NCI-H2227 treated with DMSO at 0.1 percent for 48 hours (cell line): ENCODE measurements around the gene CACUL1.
"Not testable (repeated sequence)": the region's sequence is repeated elsewhere in the genome, so short reads cannot be mapped to it uniquely, and the experiment has no call there.

Source experiments
- DNase-seq: peaks from one replicate; lab custom pipeline; 2025; lab: John Stamatoyannopoulos, UW

Gene CACUL1

DNA sequence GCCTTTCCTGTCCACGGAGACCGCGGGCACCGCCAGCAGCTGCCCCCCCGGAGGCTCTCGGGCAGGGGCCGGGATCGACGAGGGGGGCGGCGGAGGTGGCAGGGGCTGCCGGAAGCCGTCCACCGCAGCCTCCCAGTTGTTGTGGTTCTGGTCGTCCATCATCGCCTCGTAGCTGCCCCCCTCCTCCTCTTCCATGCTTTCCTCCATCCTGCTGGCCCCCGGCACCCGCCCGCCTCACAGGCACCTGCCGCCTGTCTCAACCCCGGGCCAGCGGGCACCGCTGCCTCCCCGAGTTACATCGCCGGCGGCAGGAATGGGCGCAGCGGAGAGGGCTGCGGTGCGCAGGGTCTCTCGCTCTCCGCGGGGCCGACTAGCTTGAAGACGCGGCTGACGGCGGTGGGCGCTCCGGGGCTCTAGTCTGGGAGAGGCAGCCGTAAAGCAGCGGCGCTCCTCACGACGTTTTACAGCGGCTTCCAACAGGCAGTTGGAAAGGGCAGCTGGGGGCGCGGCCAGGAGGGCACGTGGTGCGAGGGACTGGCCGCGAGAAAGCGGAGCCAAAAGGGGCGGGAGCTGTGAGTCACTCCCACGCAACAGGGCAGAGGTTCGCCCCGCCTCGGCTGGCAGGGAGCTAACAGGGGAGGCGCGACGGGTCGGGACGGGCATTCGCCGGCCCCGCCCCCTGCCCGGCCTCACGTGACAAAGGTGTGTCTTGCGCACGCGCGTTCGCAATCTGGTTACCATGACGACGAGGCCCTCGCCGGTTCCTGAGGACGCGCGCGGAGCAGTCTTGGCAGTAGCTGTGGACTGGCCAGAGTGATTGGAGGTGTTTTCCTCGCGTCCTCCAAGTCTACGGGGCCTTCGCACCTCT, at the start of gene CACUL1:
CACUL1 (minus strand) TSS at position 415 of the 868 bp plus-strand sequence; CDS start at position 207, 208 bp downstream.
- DNase-seq = peak; percentile 95

DNA sequence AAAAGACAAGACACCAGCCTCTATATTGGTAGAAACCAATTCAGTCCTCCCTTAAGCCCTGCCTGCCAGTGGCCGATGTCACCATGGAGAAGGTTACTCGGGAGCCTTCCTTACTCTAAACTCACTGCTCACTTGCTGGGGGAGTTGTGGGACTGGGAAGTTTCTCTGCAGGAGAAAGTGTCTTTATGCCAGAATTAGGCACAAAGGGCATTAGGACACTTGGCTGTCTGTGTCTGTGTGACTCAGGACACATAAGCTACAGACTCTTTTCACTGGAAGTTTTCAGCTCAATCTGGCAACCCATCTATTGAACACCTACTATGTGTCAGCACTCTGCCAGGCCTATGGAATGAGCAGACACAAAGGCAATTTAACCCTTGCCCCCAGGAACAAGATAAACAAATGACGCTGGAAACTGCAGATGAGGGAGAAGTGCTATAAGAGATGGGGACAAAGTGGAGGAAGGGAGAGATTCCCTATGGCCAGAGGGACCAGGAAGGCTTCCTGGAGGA, 49.5 kb upstream of the CACUL1 start:
- DNase-seq = no peak

DNA sequence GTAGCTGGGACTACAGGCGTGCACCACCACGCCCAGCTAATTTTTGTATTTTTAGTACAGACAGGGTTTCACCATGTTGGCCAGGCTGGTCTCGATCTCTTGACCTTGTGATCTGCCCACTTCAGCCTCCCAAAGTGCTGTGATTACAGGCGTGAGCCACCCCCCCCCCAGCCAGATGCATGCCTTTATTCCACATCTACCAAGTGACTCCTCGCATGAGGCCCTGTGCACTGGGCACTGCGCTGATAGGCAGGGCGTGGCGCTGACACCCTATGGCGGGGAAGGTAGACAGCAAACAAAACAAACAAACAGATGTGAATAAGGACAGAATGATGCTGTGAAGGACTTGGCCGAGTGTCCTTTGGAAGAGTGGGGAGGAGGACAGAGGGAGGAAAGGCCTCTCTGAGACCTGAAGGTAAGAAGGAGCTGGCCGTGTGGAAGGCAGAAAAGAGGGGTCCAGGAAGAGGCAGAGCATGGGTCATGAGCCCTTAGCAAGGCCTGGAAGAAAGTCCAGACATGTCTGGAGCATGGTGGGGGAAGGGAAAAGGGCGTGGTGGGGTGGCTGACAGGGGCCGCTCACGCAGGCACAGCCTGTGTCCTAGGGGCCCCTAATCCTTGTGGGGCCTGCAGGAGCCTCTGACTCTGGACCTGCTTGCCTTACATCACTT, 47.5 kb upstream of the CACUL1 start:
- no peak for DNase-seq

DNA sequence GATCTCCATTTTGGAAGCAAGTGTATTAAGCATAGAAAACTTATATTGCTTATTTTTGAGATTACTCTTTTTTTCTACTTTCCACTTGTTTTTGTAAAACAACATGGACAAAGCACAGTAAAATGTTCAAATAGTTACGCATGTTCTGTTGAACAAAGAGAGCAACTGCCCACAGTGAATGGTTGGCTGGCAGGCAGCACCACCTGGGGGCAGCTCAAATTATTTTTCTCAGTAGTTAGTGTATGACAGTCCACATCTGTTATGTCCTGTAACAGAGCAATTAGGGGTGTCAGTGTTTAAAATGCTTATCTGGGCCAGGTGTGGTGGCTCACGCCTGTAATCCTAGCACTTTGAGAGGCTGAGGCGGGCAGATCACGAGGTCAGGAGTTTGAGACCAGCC, 46.1 kb upstream of the CACUL1 start:
- no peak for DNase-seq

DNA sequence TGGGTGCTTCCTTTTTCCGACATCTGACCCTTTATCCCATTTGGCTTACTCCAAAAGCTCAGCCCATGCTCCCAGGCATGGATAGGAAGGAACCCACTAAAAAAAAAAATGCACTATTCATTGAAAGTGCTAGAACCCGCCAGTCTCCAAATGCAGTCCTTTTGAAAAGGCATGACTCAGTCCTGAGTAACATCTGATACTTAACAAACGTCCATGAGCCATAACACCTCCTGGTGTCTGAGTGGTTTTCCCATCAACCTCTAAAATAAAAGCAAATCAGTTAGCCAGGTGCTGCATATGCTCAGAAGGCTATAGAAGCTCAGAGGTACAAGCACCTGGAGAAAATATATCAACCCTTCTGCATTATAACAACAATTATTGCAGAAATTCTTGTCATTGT, 45.0 kb upstream of the CACUL1 start:
- no peak for DNase-seq

DNA sequence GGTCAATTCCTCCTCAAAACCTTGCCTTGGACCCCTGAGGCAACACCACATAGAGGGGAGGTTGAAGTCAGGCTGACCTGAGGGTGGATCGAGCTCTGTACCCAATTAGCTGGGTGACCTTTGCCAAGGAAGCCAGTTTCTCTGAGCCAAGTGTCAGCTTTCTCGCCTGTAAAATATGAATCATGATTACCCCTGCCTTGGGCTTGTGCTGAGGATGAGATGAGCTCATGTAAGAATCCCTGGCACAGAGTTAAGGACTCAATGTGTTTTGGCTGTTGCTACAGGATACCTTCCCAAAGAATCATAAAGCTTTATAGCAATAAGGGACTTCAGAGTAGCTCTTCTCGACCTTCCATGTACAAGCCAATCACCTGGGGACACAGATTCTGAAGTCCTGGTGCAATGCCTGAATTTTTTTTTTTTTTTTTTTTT, 43.5 kb upstream of the CACUL1 start:
- no peak for DNase-seq

DNA sequence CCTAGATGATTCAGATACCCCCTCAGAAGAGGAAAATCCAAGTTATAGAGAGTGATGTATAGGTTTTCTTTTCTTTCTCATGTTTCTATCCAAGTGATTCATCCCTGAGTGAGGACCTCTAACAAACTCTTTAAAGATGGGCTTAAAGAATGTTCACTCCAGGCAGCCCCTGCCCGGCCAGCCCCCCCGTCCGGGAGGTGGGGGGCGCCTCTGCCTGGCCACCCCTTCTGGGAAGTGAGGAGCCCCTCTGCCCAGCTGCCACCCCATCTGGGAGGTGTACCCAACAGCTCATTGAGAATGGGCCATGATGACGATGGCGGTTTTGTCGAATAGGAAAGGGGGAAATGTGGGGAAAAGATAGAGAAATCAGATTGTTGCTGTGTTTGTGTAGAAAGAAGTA, 40.2 kb upstream of the CACUL1 start:
- DNase-seq = not testable (repeated sequence)

DNA sequence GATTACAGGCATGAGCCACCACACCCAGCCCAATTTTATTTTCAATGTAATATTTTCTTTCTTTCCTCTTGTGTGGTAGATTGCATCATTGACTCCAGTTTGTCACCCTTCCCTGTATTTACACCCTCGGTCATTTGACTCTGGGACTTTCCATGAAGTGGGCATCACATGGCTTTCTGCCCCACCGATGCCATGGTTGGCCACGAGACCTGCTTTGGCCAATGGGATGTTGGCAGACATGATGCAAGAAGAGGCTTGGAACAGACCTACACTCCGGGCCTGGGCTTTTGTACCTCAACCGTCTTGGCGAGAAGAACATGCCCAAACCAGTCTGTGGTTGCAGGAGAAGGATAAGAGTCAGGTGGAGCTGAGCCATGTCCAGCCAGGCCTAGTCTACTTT, 38.8 kb upstream of the CACUL1 start:
- no peak for DNase-seq

DNA sequence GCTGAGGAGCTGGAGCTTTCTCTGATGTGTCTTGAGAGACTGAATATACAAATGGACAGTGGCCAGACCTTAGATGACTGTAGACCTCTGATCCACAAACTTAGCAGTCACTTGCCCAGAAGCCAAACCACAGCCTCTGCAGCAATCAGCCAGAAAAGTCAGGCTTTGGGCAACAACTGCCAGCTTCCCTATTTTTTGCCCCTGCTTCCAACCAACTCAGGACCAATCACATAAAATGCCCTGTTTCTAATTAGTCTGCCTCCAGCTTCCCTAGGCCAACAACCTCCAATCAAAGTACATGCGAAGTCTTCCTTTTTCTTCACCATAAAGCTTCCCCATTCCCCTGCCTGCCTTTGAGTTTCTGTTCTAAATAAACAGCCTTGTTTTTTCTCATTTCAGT, 37.8 kb upstream of the CACUL1 start:
- no peak for DNase-seq

DNA sequence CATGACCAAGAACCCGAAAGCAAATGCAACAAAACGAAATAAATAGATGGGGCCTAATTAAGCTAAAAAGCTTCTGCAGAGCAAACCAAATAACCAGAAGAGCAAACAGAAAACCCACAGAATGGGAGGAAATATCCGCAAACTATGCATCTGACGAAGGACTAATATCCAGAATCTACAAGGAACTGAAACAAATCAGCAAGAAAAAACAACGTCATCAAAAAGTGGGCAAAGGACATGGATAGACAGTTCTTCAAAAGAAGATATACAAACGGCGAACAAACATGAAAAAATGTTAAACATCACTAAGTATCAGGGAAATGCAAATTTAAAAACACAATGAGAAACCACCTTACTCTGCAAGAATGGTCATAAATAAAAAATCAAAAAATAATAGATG, 35.3 kb upstream of the CACUL1 start:
- no peak for DNase-seq

DNA sequence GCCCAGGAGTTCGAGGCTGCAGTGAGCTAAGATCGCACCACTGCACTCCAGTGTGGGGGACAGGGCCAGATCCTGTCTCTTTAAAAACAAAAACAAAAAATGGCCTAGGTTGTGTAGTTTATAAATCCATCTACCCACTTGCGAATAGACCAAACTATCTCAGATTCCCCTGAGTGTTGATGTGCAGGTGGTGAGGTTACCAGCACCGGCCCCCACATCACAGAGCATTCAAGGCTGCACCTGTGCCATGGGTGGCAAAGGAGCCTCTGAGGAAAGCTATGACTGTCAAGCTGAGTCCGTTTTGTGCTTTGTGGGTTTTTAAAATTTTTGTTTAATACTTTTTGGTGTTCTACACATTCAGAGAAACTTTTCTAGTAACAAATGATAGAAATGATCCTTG, 30.8 kb upstream of the CACUL1 start:
- no peak for DNase-seq

DNA sequence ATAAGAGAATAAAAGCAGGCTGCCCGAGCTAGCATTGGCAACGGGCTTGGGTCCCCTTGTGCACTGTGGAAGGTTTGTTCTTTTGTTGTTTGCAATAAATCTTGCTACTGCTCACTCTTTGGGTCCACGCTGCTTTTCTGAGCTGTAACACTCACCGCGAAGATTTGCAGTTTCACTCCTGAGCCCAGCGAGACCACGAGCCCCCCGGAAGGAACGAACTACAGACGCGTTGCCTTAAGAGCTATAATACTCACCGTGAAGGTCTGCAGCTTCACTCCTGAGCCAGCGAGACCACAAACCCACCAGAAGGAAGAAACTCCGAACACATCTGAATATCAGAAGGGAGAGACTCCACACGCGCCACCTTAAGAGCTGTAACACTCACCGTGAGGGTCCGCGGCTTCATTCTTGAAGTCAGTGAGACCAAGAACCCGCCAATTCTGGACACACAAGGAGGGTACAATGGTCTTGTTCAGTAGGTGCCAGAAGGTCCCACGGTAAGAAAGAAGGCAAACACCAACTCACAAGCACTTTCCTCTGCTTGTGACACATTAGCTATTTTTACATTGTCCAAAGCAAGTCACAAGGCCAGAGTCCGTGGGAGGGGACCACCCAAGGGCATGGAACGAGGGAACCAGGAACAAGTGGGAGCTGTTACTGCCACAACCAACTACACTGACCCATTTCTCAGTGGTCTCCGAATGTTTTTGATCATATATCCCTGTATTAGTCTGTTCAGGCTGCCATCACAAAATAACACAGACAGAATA, 29.2 kb upstream of the CACUL1 start:
- no peak for DNase-seq

DNA sequence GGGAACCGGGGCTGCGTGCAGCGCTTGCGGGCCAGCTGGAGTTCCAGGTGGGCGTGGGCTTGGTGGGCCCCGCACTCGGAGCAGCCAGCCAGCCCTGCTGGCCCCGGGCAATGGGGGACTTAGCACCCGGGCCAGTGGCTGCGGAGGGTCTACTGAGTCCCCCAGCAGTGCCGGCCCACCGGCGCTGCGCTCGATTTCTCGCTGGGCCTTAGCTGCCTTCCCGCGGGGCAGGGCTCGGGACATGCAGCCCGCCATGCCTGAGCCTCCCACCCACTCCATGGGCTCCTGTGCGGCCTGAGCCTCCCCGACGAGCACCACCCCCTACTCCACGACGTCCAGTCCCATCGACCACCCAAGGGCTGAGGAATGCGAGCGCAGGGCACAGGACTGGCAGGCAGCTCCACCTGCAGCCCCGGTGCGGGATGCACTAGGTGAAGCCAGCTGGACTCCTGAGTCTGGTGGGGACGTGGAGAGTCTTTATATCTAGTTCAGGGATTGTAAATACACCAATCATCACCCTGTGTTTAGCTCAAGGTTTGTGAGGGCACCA, 28.2 kb upstream of the CACUL1 start:
- not testable (repeated sequence) for DNase-seq

DNA sequence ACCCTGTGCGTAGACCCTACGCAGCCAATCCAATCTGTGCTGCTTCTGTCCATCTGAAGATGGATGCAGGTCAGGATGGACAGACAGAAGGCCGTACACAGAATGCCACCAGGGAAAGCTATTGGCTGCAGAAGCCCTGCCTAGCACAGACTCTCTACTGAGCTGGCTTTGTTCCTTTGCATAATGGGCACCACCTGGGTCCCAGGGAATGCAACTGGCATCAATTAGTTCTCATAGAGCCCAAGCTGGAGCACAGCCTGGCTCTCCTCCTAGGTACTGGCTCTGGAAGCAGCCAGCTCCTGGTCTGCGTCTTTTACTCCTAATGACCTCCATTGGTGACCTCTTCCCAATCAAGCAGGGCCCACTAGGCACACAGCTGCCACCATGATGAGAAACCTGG, 26.8 kb upstream of the CACUL1 start:
- no peak for DNase-seq

DNA sequence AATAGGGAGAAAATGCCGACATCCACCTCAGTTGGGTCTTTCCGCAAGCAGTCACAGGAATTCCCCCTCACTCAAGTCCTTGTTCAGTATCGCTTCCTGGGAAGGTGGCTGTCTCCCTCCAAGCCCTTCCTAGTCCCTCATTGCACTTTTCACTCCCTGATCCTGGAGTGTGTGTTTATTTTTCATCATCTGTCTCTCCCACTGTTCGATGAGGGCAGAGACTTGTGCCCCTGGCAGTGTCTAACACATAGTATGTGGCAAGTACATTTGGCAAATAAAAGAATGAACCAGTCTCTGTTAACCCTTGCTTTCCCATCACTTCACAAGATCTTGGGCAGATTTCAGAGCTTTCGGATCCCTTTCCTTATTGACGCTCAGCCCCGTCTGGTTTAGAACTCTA, 24.0 kb upstream of the CACUL1 start:
- no peak for DNase-seq

DNA sequence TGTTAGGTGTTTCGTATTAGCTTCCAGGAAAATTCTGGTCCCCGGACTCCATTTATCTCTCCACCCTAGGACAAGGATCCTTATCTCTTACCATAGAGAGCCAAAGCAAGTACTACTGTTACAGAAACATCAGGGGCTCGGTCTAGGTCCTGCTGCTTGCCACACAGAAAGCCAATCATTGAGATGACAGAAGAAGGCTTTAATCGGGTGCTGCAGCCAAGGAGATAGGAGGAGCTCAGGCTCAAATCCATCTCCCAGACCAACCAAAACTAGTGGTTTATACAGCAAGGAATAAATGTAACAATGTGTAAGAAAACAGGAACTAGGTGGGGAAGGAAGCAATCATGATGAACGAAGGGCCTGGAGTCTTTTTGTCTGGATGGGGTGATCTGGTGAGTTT, 22.2 kb upstream of the CACUL1 start:
- no peak for DNase-seq

DNA sequence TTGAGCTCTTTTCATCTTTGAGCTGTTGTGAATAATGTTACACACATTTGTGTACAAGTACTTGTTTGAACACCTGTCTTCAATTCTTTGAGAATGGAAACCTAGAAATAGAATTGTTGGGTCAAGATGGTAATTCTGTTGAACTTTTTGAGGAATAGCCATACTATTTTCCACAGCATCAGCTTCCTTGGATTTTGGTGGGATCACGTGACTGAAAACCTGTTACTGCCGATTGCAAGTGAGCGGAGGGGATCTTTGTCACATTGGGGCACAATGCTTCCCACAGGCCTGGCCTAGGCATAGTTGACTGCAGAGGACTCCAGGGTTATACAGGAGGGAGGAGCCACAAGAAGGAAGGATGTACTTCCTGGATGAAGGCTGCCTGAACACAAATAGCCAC, 21.3 kb upstream of the CACUL1 start:
- DNase-seq = no peak

DNA sequence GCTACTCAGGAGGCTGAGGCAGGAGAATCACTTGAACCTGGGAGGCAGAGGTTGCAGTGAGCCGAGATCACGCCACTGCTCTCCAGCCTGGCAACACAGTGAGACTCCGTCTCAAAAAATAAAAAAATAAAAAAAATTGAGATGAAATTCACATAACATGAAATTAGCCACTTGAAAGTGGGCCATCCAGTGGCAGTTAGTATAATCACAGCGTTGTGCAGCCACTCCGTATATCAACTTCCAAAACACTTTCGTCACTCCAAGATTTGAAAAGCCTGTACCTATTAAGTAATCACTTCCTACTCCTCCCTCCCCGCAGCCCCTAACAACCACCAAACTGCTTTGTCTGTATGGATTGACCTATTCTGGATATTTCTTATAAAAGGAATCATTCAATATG, 20.7 kb upstream of the CACUL1 start:
- DNase-seq = no peak

DNA sequence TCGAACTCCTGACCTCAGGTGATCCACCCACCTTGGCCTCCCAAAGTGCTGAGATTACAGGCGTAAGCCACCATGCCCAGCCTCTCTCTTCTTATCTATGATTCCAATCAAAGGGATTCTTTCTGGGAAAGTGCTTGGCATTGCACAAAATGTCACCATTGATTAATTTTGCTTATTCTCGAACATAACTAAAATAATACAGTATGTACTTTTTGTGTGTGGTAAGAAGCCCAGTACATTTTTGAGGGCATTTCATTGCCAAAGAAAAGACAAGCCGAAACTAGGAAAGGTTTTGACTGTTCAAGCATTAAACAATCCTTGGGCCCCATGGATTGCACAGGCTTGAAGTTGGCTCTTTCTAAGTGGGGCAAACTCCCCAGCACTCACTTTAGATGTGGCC, 18.3 kb upstream of the CACUL1 start:
- no peak for DNase-seq

DNA sequence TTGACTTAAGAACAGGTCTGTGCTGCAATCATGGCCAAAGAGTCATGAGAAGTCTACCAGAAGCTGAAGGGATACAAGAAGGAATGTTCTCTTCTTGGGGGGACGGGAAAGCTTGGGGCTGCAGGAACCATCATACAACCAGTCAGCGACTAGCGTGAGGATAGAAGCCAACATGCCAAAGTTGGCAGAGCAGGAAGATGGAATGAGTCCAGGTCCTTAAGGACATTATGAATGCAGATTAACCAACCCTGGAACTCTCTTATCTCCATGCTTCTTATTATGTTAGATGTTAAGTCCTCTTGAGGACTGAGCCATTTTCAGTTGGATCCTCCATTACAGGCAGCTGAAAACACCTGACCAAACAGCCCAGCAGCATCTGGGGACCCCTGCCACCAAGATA, 17.2 kb upstream of the CACUL1 start:
- DNase-seq = no peak

DNA sequence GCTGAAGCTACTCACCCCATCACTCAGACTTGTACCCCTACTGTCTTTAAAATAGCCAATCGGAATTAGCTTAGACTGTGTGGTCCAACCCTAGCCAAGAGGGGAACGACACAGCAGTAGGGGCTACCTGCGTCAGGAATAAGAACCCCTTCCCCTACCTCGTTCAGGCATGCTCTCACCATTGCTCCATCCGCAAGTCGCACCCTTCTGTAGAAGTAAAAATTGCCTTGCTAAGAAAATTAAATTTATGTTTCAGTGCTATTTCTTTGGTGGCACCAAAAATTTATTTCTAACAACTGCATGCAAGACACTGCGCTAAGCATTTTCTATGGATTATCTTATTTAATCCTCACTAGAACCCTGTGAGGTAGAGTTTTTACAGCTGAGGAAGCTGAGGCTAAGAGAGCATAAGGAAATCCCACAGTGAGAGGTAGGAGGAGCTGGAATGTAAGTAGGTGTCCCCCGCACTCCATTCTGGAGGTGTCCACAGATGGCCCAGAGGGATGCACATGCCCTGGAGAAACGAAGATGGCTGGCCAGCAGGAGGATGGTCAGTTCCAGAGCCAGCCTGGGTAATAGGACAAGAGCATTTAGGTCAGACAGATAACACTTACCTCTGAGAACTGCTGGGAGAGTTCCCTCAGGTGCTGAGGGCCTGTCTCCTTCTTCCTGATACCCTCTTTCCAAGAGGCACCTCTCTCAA, 15.3 kb upstream of the CACUL1 start:
- no peak for DNase-seq
